H1 (cell line): ENCODE data around the gene PINK1. TPM values are rescaled to one million over a fixed set of nuclear protein-coding genes. Genes with fewer than 3 reads are reported as not detected.

Source experiments
- CTCF ChIA-PET: fragments of 300-600 bp; sonication (Branson Sonifier 250); formaldehyde crosslinking; loops from one replicate; lab custom pipeline; 2021; ENCODE audit not compliant: partially characterized antibody; lab: Charles Lee
- POLR2A ChIA-PET: fragments of 300-600 bp; sonication (Branson Sonifier 250); formaldehyde crosslinking; loops from one replicate; lab custom pipeline; 2021; ENCODE audit warnings: inconsistent platforms; ENCODE audit not compliant: partially characterized antibody; lab: Charles Lee
- DNase-seq, 2 experiments: peaks; one replicate each; pipeline versions ENCODE4 v3.0.0 to v3.0.0-alpha.2; 2010 to 2022; ENCODE audit warnings: low spot score in 2 of 2, low read depth in 1 of 2, mixed read lengths in 1 of 2
- FAIRE-seq: peaks from 2 replicates; lab custom pipeline; 2011; peaks lifted over from hg19 to GRCh38; lab: Jason Lieb, UNC
- H2AFZ ChIP-seq: 2 replicates; pipeline ENCODE4 v1.8.1; 2012; ENCODE audit warnings: low read length, inconsistent platforms
- H2AK5ac ChIP-seq: 2 replicates; pipeline ENCODE4 v1.6.1; 2013; ENCODE audit warnings: low read depth, low read length
- H2BK120ac ChIP-seq: replicated peaks from 2 replicates; pipeline ENCODE3; 2013; ENCODE audit warnings: low read depth, low read length, inconsistent platforms
- H2BK12ac ChIP-seq: 2 replicates; pipeline ENCODE4 v1.6.1; 2013; ENCODE audit warnings: low read depth, low read length
- H2BK15ac ChIP-seq: 2 replicates; pipeline ENCODE4 v1.6.1; 2013; ENCODE audit warnings: low read length
- H2BK20ac ChIP-seq: 2 replicates; pipeline ENCODE4 v1.6.1; 2013; ENCODE audit warnings: low read length
- H2BK5ac ChIP-seq: 2 replicates; pipeline ENCODE4 v1.6.1; 2013; ENCODE audit warnings: low read depth, low read length
- H3K14ac ChIP-seq: 2 replicates; pipeline ENCODE4 v1.6.1; 2013; ENCODE audit warnings: inconsistent platforms; ENCODE audit not compliant: insufficient read length
- H3K18ac ChIP-seq: 2 replicates; pipeline ENCODE4 v1.6.1; 2013; ENCODE audit warnings: low read length; ENCODE audit errors: extremely low read depth
- H3K23ac ChIP-seq: 2 replicates; pipeline ENCODE4 v1.6.1; 2013; ENCODE audit warnings: inconsistent platforms; ENCODE audit not compliant: insufficient read length
- H3K23me2 ChIP-seq: 2 replicates; pipeline ENCODE4 v1.6.1; 2013; ENCODE audit warnings: low read depth, low read length
- H3K27ac ChIP-seq: 2 replicates; pipeline ENCODE4 v1.6.1; 2011; ENCODE audit warnings: low read depth, low read length, inconsistent platforms
- H3K27me3 ChIP-seq, 4 experiments: replicated peaks in 1 of 4; 1 replicate in 1 of 4; 2 replicates in 3 of 4; pipeline versions ENCODE4 v1.6.1 to v1.8.1; 2011 to 2013; ENCODE audit warnings: low read length in 3 of 4, mild to moderate bottlenecking in 3 of 4, inconsistent platforms in 2 of 4, mixed read lengths in 2 of 4, moderate library complexity in 1 of 4; ENCODE audit not compliant: control insufficient read depth in 3 of 4, insufficient read depth in 3 of 4; ENCODE audit errors: extremely low read depth in 1 of 4
- H3K36me3 ChIP-seq, 4 experiments: 2 replicates each; pipeline versions ENCODE4 v1.6.1 to v1.8.1; 2011 to 2013; ENCODE audit warnings: mild to moderate bottlenecking in 4 of 4, low read length in 3 of 4, moderate library complexity in 2 of 4, control low read depth in 1 of 4, inconsistent platforms in 1 of 4; ENCODE audit not compliant: insufficient read depth in 4 of 4, control insufficient read depth in 2 of 4
- H3K4ac ChIP-seq: replicated peaks from 2 replicates; pipeline ENCODE3; 2013; ENCODE audit warnings: low read length, low read depth, mixed read lengths, inconsistent platforms; ENCODE audit not compliant: insufficient read length
- H3K4me1 ChIP-seq, 4 experiments: replicated peaks in 1 of 4; 1 replicate in 1 of 4; 2 replicates in 3 of 4; pipeline versions ENCODE4 v1.6.1 to v1.8.1; 2011 to 2013; ENCODE audit warnings: low read length in 3 of 4, inconsistent platforms in 2 of 4, mixed read lengths in 1 of 4; ENCODE audit not compliant: insufficient read depth in 4 of 4, control insufficient read depth in 3 of 4
- H3K4me2 ChIP-seq, 2 experiments: 2 replicates each; pipeline versions ENCODE4 v1.6.1 to v1.8.1; 2011 to 2013; ENCODE audit warnings: low read depth in 2 of 2, low read length in 2 of 2, control low read depth in 1 of 2, inconsistent platforms in 1 of 2, mild to moderate bottlenecking in 1 of 2; ENCODE audit not compliant: insufficient read depth in 1 of 2
- H3K4me3 ChIP-seq, 4 experiments: fragments of 200-600, 300-600 bp in 1 of 4; sonication (generic), shearing (Covaris generic), sonication (Bioruptor Twin) in 1 of 4; 2 replicates each; pipeline versions ENCODE4 v1.5.1 to v1.8.1; 2011 to 2016; ENCODE audit warnings: low read length in 4 of 4, low read depth in 3 of 4, control low read depth in 2 of 4, inconsistent platforms in 2 of 4, mild to moderate bottlenecking in 2 of 4, mixed read lengths in 1 of 4, moderate library complexity in 1 of 4; ENCODE audit not compliant: insufficient read depth in 2 of 4; ENCODE audit errors: extremely low read depth in 1 of 4
- H3K56ac ChIP-seq: replicated peaks from 2 replicates; pipeline ENCODE3; 2013; ENCODE audit warnings: low read depth, mild to moderate bottlenecking, mixed read lengths, low read length, inconsistent platforms; ENCODE audit not compliant: insufficient read length
- H3K79me1 ChIP-seq: 2 replicates; pipeline ENCODE4 v1.6.1; 2013; ENCODE audit warnings: low read depth, low read length, control low read depth
- H3K79me2 ChIP-seq, 2 experiments: 2 replicates each; pipeline versions ENCODE4 v1.6.1 to v1.8.1; 2012 to 2013; ENCODE audit warnings: low read length in 2 of 2, mild to moderate bottlenecking in 2 of 2, inconsistent platforms in 1 of 2; ENCODE audit not compliant: insufficient read depth in 2 of 2, control insufficient read depth in 1 of 2
- H3K9ac ChIP-seq, 4 experiments: replicated peaks in 1 of 4; 1 replicate in 1 of 4; 2 replicates in 3 of 4; pipeline versions ENCODE4 v1.6.1 to v1.8.1; 2011 to 2013; ENCODE audit warnings: low read depth in 3 of 4, low read length in 3 of 4, control low read depth in 2 of 4, mild to moderate bottlenecking in 2 of 4, moderate library complexity in 2 of 4, inconsistent platforms in 1 of 4; ENCODE audit errors: extremely low read depth in 1 of 4
- H3K9me3 ChIP-seq, 2 experiments: 2 replicates each; pipeline versions ENCODE4 v1.6.1 to v1.8.1; 2012 to 2013; ENCODE audit warnings: mild to moderate bottlenecking in 2 of 2, moderate library complexity in 2 of 2, control low read depth in 1 of 2, inconsistent platforms in 1 of 2, low read depth in 1 of 2, low read length in 1 of 2, mixed read lengths in 1 of 2; ENCODE audit not compliant: insufficient read depth in 2 of 2
- H4K20me1 ChIP-seq, 2 experiments: replicated peaks in 1 of 2; 2 replicates each; pipeline versions ENCODE3 to v1.8.1; 2011 to 2013; ENCODE audit warnings: inconsistent platforms in 2 of 2, low read length in 2 of 2, mild to moderate bottlenecking in 1 of 2; ENCODE audit not compliant: insufficient read depth in 2 of 2, control insufficient read depth in 1 of 2
- H4K5ac ChIP-seq: 2 replicates; pipeline ENCODE4 v1.6.1; 2013; ENCODE audit warnings: low read length, low read depth, mixed read lengths, inconsistent platforms; ENCODE audit not compliant: insufficient read length
- H4K8ac ChIP-seq: 2 replicates; pipeline ENCODE4 v1.8.0; 2013; ENCODE audit warnings: mild to moderate bottlenecking, moderate library complexity, low read length, inconsistent platforms; ENCODE audit not compliant: insufficient read depth; ENCODE audit errors: extremely low read depth
- H4K91ac ChIP-seq: replicated peaks from 2 replicates; pipeline ENCODE3; 2013; ENCODE audit warnings: low read length, mixed read lengths, inconsistent platforms; ENCODE audit not compliant: insufficient read length
- CBX5 ChIP-seq: fragments of 300-800, 300-1000 bp; sonication (generic); IDR thresholded peaks from 2 replicates; pipeline ENCODE4 v1.7.1; 2016; ENCODE audit warnings: antibody characterized with exemption, low read length, low read depth
- CHD2 ChIP-seq: IDR thresholded peaks from 2 replicates; pipeline ENCODE4 v1.6.1; 2012; ENCODE audit warnings: low read length, improper control_type of control experiment
- KDM1A ChIP-seq: fragments of 200-600, 300-600 bp; sonication (generic); IDR thresholded peaks from 2 replicates; pipeline ENCODE4 v1.7.1; 2016; ENCODE audit warnings: mild to moderate bottlenecking, low read length, borderline replicate concordance
- KDM5A ChIP-seq: fragments of 200-600 bp; IDR thresholded peaks from 2 replicates; pipeline ENCODE4 v1.7.1; 2012; ENCODE audit warnings: mild to moderate bottlenecking, low read length, inconsistent platforms, mixed read lengths
- NANOG ChIP-seq: IDR thresholded peaks from 2 replicates; pipeline ENCODE4 v1.6.1; 2011; ENCODE audit warnings: low read length, low read depth, mild to moderate bottlenecking, inconsistent platforms; ENCODE audit not compliant: insufficient read depth, poor library complexity, severe bottlenecking
- POU5F1 ChIP-seq: IDR thresholded peaks from 2 replicates; pipeline ENCODE4 v1.6.1; 2011; ENCODE audit warnings: low read depth, mild to moderate bottlenecking, low read length, moderate library complexity
- RNF2 ChIP-seq: fragments of 200-900, 300-1000 bp; sonication (generic); IDR thresholded peaks from 2 replicates; pipeline ENCODE4 v1.7.1; 2016; ENCODE audit warnings: borderline replicate concordance, low read depth, mild to moderate bottlenecking, antibody characterized with exemption, low read length; ENCODE audit not compliant: poor library complexity, severe bottlenecking; ENCODE audit errors: missing control alignments
- RXRA ChIP-seq: IDR thresholded peaks from 2 replicates; pipeline ENCODE4 v1.6.1; 2011; ENCODE audit warnings: low read depth, mild to moderate bottlenecking, low read length, moderate library complexity; ENCODE audit not compliant: insufficient read depth
- SAP30 ChIP-seq: fragments of 300-600 bp; sonication (generic); IDR thresholded peaks from 2 replicates; pipeline ENCODE4 v1.7.1; 2012; ENCODE audit warnings: low read length, moderate library complexity, mild to moderate bottlenecking, inconsistent platforms; ENCODE audit not compliant: insufficient read depth, insufficient replicate concordance
- SP4 ChIP-seq: IDR thresholded peaks from 2 replicates; pipeline ENCODE4 v1.6.1; 2012; ENCODE audit warnings: low read length, inconsistent platforms
- TCF12 ChIP-seq: IDR thresholded peaks from 2 replicates; pipeline ENCODE4 v1.6.1; 2011; ENCODE audit warnings: low read depth, mild to moderate bottlenecking, low read length
- TEAD4 ChIP-seq: IDR thresholded peaks from 2 replicates; pipeline ENCODE4 v1.6.1; 2012; ENCODE audit warnings: low read depth, low read length, inconsistent platforms, mixed read lengths
- WGBS, 2 experiments: shearing (Covaris generic) in 1 of 2; methylation state at CpG; one replicate each; pipeline versions ENCODE4 v1.1.6 to v1.1.7; 2013 to 2015; ENCODE audit warnings: low lambda C conversion rate in 2 of 2, mixed read lengths in 2 of 2, inconsistent platforms in 1 of 2, low coverage in 1 of 2, missing lambda C conversion rate in 1 of 2; ENCODE audit not compliant: insufficient replicate concordance in 2 of 2, insufficient coverage in 1 of 2, insufficient read length in 1 of 2; ENCODE audit errors: extremely low coverage in 1 of 2, missing lambda C conversion rate in 1 of 2; 5-methylcytosine and 5-hydroxymethylcytosine counted together
- polyA plus RNA-seq, 7 experiments: library from polyadenylated mRNA; depleted of rRNA in 3 of 7; stranded (reverse) in 5 of 7; unstranded in 2 of 7; fragments of >200 nt in 5 of 7; fragments of 200-250 nt in 2 of 7; gene quantifications; 1 replicate in 5 of 7; 2 replicates in 1 of 7; 4 replicates in 1 of 7; pipeline versions ENCODE4 v1.2.1 to v1.2.3, GENCODE V29; 2011 to 2013; ENCODE audit warnings: missing spikeins in 2 of 7, mixed read lengths in 2 of 7
- total RNA-seq: library from RNA; stranded (reverse); fragmentation: NEBNext Ultra II Directional; extraction: Animal tissue kit (Norgen Biotek cat#: 25700); gene quantifications from 2 replicates; pipeline ENCODE4 v1.2.1, GENCODE V29; 2021

The PINK1 gene
- total and polyA plus RNA-seq, 2 of the 8 experiments (the other 6 are each of a cell fraction or from before 2014, with no cell fraction given) = 16.1 to 19.3 TPM

GRCh38 chr1:20695515-20695914 is 62.3 kb downstream of the PINK1 start:
- H2BK12ac ChIP-seq = no peak overlapping the region
- peaks cover 0 to 6% (median 4%) of the 10 kb centered on the region in 4 experiments; a peak in 3 of 7 replicates for H3K4me1 ChIP-seq
- no peak overlapping the region for H4K5ac ChIP-seq
- ChIA-PET POLR2A (interaction anchor here (0.9 to 3.7 kb wide), 3 partner anchors 12 to 91 kb away, joined by 4 to 16 read pairs (median 4); partner anchors contain the start of gene HP1BP3), CTCF (interaction anchor here (0.7 to 5.1 kb wide), 17 partner anchors 11 to 499 kb away, joined by 3 to 82 read pairs (median 4); no protein-coding TSS in a partner anchor)
- FAIRE-seq (no peak), DNase-seq (no peak)
- H2BK20ac ChIP-seq = no peak overlapping the region
- H2BK120ac ChIP-seq = no peak overlapping the region
- no peak overlapping the region for H3K4me3 ChIP-seq
- H2AK5ac ChIP-seq = no peak overlapping the region
- H4K8ac ChIP-seq = no peak overlapping the region
- H3K4ac ChIP-seq = no peak overlapping the region
- H2BK15ac ChIP-seq = no peak overlapping the region
- H3K14ac ChIP-seq = no peak overlapping the region
- no peaks in the 10 kb centered on the region for H3K79me2 ChIP-seq
- no peaks in the 10 kb centered on the region for H3K9me3 ChIP-seq
- H3K9ac ChIP-seq = no peak overlapping the region
- no peak overlapping the region for H3K23ac ChIP-seq
- H4K91ac ChIP-seq = no peak overlapping the region
- no peak overlapping the region; a peak in 1 of 4 replicates for H3K4me2 ChIP-seq
- no peaks in the 10 kb centered on the region; a peak in 1 of 7 replicates for H3K27me3 ChIP-seq
- peaks cover 5% of the 10 kb centered on the region; the same call in 1 of the 2 replicates for H3K23me2 ChIP-seq
- no peak overlapping the region for H3K56ac ChIP-seq
- no peak overlapping the region for H2AFZ ChIP-seq
- no peaks in the 10 kb centered on the region for H3K79me1 ChIP-seq
- H2BK5ac ChIP-seq = no peak overlapping the region
- no peaks in the 10 kb centered on the region for H3K36me3 ChIP-seq
- 88% methylated on average over 10 of the region's 10 CpGs; no CpG with 5 or more reads in 1 of the 2 experiments for WGBS, 2 experiments
- no peak overlapping the region for H3K18ac ChIP-seq
- H3K27ac ChIP-seq = no peak overlapping the region
- peaks cover 2% of the 10 kb centered on the region in 2 experiments for H4K20me1 ChIP-seq
- TF ChIP-seq RXRA (no peak), TEAD4 (no peak), CBX5 (no peak), TCF12 (no peak), SAP30 (no peak), KDM5A (no peak), SP4 (no peak), KDM1A (no peak), CHD2 (no peak), POU5F1 (no peak), RNF2 (no peak), NANOG (no peak)
